HL-60 (cell line): ENCODE results near the gene ANKFY1.

Experiments used
- CTCF ChIP-seq: IDR thresholded peaks from one replicate; pipeline ENCODE4 v1.5.1; 2011; ENCODE audit warnings: low read length, control low read depth, inconsistent platforms; ENCODE audit not compliant: insufficient read depth
- GABPA ChIP-seq: IDR thresholded peaks from 2 replicates; pipeline ENCODE4 v1.6.1; 2012; ENCODE audit warnings: low read depth
- POLR2AphosphoS5 ChIP-seq: IDR thresholded peaks from 2 replicates; pipeline ENCODE4 v1.6.1; 2012; ENCODE audit warnings: low read depth
- REST ChIP-seq: IDR thresholded peaks from 2 replicates; pipeline ENCODE4 v1.6.1; 2012; ENCODE audit warnings: low read depth; ENCODE audit not compliant: insufficient replicate concordance

- TF ChIP-seq CTCF = no peak
- TF ChIP-seq GABPA = no peak
- no peak for TF ChIP-seq REST
- no peak for TF ChIP-seq POLR2AphosphoS5
These were observed 106.9 kb downstream of the ANKFY1 start for GRCh38 chr17:4156750-4157381.
